PC-9 (cell line): ENCODE data around the gene DYRK4.

Source experiments
- CTCF ChIP-seq: fragments of 200-600 bp; sonication (generic); conservative IDR thresholded peaks from 2 replicates; pipeline ENCODE4 v1.6.1; 2017; ENCODE audit warnings: mixed run types, antibody characterized with exemption, mild to moderate bottlenecking, moderate library complexity
- EZH2 ChIP-seq: fragments of 200-600 bp; sonication (generic); IDR thresholded peaks from 2 replicates; pipeline ENCODE4 v1.8.0; 2017; ENCODE audit warnings: antibody characterized with exemption, low read depth

GRCh38 chr12:4609071-4609470, 47.1 kb downstream of the DYRK4 start:
- TF ChIP-seq EZH2 (no peak), CTCF (no peak)
